ENCODE data around the gene GNG13. TPM values are rescaled to one million over a fixed set of nuclear protein-coding genes. Genes with fewer than 3 reads are reported as not detected.

Gene GNG13
- total RNA-seq, 1 donor from 2014 or later, result not detected

- Mint-ChIP-seq H3K27ac (ENCODE audit: unreplicated experiment) (no peak overlapping the region), H3K36me3 (ENCODE audit: unreplicated experiment) (no peaks in the 10 kb centered on the region), H3K4me1 (ENCODE audit: low read depth, unreplicated experiment) (no peaks in the 10 kb centered on the region), H3K9me3 (ENCODE audit: unreplicated experiment) (peaks cover 5% of the 10 kb centered on the region), H3K4me3 (ENCODE audit: unreplicated experiment) (no peak overlapping the region), H3K27me3 (ENCODE audit: unreplicated experiment) (peaks cover 5% of the 10 kb centered on the region)
- DNase-seq, result no peak
- TF ChIP-seq, protein P1, sequence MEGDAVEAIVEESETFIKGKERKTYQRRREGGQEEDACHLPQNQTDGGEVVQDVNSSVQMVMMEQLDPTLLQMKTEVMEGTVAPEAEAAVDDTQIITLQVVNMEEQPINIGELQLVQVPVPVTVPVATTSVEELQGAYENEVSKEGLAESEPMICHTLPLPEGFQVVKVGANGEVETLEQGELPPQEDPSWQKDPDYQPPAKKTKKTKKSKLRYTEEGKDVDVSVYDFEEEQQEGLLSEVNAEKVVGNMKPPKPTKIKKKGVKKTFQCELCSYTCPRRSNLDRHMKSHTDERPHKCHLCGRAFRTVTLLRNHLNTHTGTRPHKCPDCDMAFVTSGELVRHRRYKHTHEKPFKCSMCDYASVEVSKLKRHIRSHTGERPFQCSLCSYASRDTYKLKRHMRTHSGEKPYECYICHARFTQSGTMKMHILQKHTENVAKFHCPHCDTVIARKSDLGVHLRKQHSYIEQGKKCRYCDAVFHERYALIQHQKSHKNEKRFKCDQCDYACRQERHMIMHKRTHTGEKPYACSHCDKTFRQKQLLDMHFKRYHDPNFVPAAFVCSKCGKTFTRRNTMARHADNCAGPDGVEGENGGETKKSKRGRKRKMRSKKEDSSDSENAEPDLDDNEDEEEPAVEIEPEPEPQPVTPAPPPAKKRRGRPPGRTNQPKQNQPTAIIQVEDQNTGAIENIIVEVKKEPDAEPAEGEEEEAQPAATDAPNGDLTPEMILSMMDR (IDR thresholded peaks at IDR 0.05; ENCODE audit: partially characterized antibody, unreplicated experiment), result no peak
These were observed 4.8 kb downstream of the GNG13 start for GRCh38 chr16:795580-796229.

DNA sequence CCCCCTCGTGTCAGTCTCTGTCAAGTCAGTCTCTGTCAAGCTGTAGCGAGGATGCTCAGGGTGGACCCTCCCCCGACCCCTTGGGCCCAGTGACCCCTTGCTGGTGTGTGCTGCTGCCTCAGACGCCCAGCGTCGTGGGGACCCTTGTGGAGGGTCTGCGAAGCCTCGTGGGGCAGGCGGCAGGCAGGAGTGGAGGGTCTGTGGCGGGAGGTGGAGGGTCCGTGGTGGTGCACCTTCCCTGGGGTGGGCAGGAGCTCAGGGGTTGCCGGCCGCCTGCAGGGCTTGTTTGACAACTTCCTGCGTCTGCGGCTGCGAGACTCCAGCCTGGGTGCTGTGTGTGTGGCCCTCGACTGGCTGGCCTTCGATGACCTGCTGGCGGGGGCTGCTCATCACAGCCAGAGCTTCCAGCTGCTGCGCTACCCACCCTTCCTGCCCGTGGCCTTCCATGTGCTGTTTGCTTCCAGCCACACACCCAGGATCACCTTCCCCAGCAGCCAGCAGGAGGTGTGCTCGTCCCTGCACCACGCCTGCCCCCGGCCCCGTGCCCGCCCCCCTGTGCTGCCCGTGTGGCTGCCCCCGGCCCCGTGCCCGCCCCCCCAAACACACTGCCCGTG is 5.6 kb downstream of the GNG13 start:
- H3K4me1 Mint-ChIP-seq (ENCODE audit: low read depth, unreplicated experiment), result no peaks in the 10 kb centered on the region
- H3K4me3 Mint-ChIP-seq (ENCODE audit: unreplicated experiment), result no peak overlapping the region
- no peak overlapping the region for H3K27ac Mint-ChIP-seq (ENCODE audit: unreplicated experiment)
- DNase-seq, result no peak
- H3K27me3 Mint-ChIP-seq (ENCODE audit: unreplicated experiment), result peaks cover 5% of the 10 kb centered on the region
- peaks cover 5% of the 10 kb centered on the region for H3K9me3 Mint-ChIP-seq (ENCODE audit: unreplicated experiment)
- TF ChIP-seq, protein P1 (IDR thresholded peaks at IDR 0.05; ENCODE audit: partially characterized antibody, unreplicated experiment), result no peak
- H3K36me3 Mint-ChIP-seq (ENCODE audit: unreplicated experiment), result no peaks in the 10 kb centered on the region

- peaks cover 5% of the 10 kb centered on the region for H3K27me3 Mint-ChIP-seq (ENCODE audit: unreplicated experiment)
- TF ChIP-seq, protein P1 (IDR thresholded peaks at IDR 0.05; ENCODE audit: partially characterized antibody, unreplicated experiment), result no peak
- no peaks in the 10 kb centered on the region for H3K36me3 Mint-ChIP-seq (ENCODE audit: unreplicated experiment)
- no peak overlapping the region for H3K4me3 Mint-ChIP-seq (ENCODE audit: unreplicated experiment)
- no peaks in the 10 kb centered on the region for H3K4me1 Mint-ChIP-seq (ENCODE audit: low read depth, unreplicated experiment)
- H3K27ac Mint-ChIP-seq (ENCODE audit: unreplicated experiment), result no peak overlapping the region
- H3K9me3 Mint-ChIP-seq (ENCODE audit: unreplicated experiment), result peaks cover 5% of the 10 kb centered on the region
- DNase-seq, result no peak
These were observed 6.3 kb downstream of the GNG13 start for GRCh38 chr16:794091-794822.

GRCh38 chr16:793414-793813 is 7.1 kb downstream of the GNG13 start:
- Mint-ChIP-seq H3K27ac (ENCODE audit: unreplicated experiment) (no peak overlapping the region), H3K27me3 (ENCODE audit: unreplicated experiment) (peaks cover 5% of the 10 kb centered on the region), H3K4me1 (ENCODE audit: low read depth, unreplicated experiment) (no peaks in the 10 kb centered on the region), H3K36me3 (ENCODE audit: unreplicated experiment) (no peaks in the 10 kb centered on the region), H3K9me3 (ENCODE audit: unreplicated experiment) (peaks cover 5% of the 10 kb centered on the region), H3K4me3 (ENCODE audit: unreplicated experiment) (no peak overlapping the region)
- no peak for DNase-seq
- TF ChIP-seq, protein P1 (IDR thresholded peaks at IDR 0.05; ENCODE audit: partially characterized antibody, unreplicated experiment), result no peak

All from glutamatergic neuron (in vitro differentiated cells).